Measurements from ENCODE around the gene DTL.
A peak's percentile ranks its signal among the peaks of the same experiment; 100 is the strongest.

Gene DTL

DNA sequence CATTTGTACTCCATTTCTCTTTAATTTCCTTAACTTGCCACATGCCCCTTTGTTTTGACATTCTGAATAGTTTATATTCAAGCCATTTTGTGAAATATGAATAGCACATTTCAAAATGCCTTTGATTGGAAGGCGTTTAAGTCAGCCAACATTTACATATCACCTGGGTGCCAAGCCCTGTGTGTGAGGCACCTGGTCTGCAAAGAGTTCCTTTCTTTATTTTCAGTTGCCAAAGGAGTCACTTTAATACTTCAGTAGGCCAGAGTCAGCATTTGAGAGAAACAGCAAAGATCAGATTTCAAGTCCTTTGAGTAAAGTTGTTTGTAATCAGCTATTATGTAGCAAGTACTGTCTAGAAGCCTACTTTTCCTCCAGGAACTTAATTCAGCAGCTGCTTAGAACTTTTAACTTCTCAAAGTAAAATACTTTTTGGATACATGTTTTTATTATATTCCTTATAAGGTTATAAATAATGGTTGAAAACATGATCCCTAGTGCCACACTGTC lies 70.8 kb downstream of the DTL start:
- TF ChIP-seq, protein P1, sequence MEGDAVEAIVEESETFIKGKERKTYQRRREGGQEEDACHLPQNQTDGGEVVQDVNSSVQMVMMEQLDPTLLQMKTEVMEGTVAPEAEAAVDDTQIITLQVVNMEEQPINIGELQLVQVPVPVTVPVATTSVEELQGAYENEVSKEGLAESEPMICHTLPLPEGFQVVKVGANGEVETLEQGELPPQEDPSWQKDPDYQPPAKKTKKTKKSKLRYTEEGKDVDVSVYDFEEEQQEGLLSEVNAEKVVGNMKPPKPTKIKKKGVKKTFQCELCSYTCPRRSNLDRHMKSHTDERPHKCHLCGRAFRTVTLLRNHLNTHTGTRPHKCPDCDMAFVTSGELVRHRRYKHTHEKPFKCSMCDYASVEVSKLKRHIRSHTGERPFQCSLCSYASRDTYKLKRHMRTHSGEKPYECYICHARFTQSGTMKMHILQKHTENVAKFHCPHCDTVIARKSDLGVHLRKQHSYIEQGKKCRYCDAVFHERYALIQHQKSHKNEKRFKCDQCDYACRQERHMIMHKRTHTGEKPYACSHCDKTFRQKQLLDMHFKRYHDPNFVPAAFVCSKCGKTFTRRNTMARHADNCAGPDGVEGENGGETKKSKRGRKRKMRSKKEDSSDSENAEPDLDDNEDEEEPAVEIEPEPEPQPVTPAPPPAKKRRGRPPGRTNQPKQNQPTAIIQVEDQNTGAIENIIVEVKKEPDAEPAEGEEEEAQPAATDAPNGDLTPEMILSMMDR (conservative IDR thresholded peaks at IDR 0.05; ENCODE audit: low read depth, low read length), result no peak
- no peak overlapping the region for H3K4me3 ChIP-seq (ENCODE audit: low read length)
- no peak for DNase-seq (ENCODE audit: low read depth)

DNA sequence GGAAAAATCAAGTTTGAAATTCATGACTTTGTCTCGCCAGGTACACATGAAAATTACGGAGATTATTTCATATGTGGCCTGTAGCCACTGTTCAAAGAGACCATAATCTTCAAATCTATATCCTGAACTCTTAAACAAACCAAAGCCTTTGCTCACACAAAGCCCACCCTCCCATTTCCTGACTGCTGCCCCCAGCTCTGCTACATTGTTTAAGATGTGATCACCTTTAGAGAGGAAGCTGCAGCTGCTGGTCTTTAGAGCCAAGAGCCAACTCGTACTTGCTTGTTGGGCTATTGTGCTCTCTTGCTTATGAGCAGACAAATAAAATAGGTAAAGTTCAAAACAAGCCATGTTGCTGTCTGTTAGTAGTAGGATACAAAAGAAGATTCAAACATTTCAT lies 71.9 kb downstream of the DTL start:
- no peak overlapping the region for H3K4me3 ChIP-seq (ENCODE audit: low read length)
- DNase-seq (ENCODE audit: low read depth), result no peak
- TF ChIP-seq, protein P1 (conservative IDR thresholded peaks at IDR 0.05; ENCODE audit: low read depth, low read length), result no peak

DNA sequence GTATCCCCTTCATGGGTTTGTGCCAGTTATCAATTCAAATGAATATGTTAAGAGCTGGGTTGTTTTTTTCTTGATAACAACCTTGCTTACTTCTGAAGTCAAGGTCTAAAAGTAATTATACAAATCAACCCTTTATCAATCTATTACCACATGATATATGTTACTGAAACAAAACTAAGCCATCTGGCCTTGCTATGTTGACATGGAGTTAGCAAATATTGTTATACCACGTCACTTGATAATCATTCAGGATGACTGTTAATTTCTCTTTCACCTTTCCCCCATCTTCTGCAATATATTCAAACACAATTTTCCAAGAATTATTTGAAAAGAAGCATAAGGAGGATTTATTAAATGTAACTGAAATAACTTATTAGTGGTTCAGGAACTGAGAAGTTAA lies 72.6 kb downstream of the DTL start:
- no peak overlapping the region for H3K4me3 ChIP-seq (ENCODE audit: low read length)
- TF ChIP-seq, protein P1 (conservative IDR thresholded peaks at IDR 0.05; ENCODE audit: low read depth, low read length), result no peak
- no peak for DNase-seq (ENCODE audit: low read depth)

DNA sequence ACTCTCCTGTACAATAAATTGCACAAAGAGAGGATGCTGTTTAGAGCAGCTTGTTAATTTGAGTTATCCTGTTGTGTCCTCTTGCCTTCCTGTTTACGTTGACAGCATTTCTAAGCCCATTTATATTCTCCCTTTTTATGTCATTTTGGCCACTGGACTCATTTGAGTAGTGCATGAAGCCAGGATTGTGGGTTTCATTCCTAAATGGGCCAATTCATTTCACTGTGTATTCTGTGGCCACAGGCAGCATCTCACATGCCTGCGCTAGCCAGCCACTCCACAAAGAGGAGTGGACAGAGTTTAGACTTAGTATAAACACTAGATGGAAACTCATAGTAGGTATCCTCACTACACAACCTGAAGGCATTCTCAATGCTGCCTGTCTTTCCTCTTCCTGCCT lies 73.4 kb downstream of the DTL start:
- TF ChIP-seq, protein P1 (conservative IDR thresholded peaks at IDR 0.05; ENCODE audit: low read depth, low read length), result no peak
- DNase-seq (ENCODE audit: low read depth), result no peak
- no peak overlapping the region for H3K4me3 ChIP-seq (ENCODE audit: low read length)

- no peak for DNase-seq (ENCODE audit: low read depth)
- no peak overlapping the region for H3K4me3 ChIP-seq (ENCODE audit: low read length)
- TF ChIP-seq, protein P1 (conservative IDR thresholded peaks at IDR 0.05; ENCODE audit: low read depth, low read length), result no peak
These were observed 74.2 kb downstream of the DTL start for GRCh38 chr1:212109728-212110127.

DNA sequence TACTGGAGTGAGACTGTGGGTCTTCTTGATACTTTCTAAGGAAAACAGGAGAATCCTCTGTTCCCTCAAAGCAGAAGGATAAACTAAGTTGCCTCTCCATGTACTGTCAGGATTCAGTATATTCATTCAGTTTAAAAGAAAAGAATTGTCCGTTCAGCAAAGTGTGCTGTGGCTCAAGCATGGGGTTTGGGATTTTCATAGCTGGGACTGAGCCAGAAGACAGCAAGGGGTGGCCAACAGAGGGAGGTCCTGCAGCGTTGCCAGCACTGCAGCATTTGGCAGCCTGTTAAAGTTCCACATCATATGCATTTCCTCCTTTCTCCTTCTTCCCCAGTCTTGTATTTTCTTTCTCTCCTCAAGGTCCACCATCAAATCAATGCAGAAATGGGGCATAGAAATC lies 75.1 kb downstream of the DTL start:
- TF ChIP-seq, protein P1 (conservative IDR thresholded peaks at IDR 0.05; ENCODE audit: low read depth, low read length), result peak; percentile 58
- no peak overlapping the region for H3K4me3 ChIP-seq (ENCODE audit: low read length)
- DNase-seq (ENCODE audit: low read depth), result no peak

GRCh38 chr1:212111536-212111935 lies 76.0 kb downstream of the DTL start:
- no peak overlapping the region for H3K4me3 ChIP-seq (ENCODE audit: low read length)
- TF ChIP-seq, protein P1 (conservative IDR thresholded peaks at IDR 0.05; ENCODE audit: low read depth, low read length), result no peak
- no peak for DNase-seq (ENCODE audit: low read depth)

All from retinal pigment epithelial cell (primary cell).